NCI-H82 (cell line): Measurements from ENCODE around the gene ANP32B.

ENCODE experiments used
- DNase-seq: peaks from one replicate; lab custom pipeline; 2025; lab: John Stamatoyannopoulos, UW

The ANP32B gene

DNA sequence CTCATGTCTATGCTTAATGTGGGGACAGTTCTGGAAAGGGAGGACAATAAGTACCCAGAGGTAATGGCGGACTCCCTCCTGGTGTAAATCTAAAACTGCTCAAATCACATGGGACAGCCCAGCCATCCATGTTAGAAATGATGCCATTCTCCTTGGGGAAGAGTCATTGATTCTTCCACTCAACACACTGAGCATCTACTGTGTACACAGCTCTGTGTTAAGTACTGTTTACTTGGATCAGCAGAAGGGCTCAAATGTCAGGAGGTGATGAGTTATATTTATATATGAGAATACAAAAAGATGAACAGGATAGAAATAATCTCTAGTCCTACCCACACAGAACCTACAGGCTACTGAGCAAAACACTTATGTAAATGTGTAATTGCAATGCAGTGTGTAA, 41.6 kb downstream of the ANP32B start:
- DNase-seq, result no peak

DNA sequence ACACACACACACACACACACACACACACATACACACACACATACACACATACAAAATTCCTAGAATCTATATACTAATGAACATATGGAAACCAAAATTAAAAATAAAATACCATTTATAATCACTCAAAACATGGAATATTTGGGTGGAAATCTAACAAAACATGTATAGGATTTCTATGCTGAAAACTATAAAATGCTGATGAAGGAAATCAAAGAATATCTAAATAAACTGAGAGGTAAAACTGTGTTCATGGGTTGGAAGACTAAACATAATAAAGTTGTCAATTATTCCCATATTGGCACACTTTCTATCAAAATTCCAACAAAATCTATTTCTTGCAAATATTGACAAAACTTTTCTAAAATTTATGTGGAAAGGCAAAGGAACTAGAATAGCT, 48.0 kb downstream of the ANP32B start:
- no peak for DNase-seq

DNA sequence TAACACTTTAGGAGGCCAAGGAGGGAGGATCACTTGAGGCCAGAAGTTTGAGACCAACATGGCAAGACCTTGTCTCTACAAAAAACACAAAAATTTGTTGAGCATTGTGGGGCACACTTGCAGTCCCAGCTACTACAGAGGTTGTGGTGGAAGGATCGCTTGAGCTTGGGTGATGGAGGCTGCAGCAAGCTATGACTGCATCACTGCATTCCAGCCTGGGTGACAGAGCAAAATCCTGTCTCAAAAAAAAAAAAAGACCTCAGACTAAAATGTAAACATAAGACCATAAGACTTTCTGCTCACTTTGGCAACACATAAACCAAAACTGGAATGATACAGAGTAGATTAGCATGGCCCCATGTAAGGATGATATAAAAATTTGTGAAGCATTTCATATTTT, 48.8 kb downstream of the ANP32B start:
- no peak for DNase-seq

DNA sequence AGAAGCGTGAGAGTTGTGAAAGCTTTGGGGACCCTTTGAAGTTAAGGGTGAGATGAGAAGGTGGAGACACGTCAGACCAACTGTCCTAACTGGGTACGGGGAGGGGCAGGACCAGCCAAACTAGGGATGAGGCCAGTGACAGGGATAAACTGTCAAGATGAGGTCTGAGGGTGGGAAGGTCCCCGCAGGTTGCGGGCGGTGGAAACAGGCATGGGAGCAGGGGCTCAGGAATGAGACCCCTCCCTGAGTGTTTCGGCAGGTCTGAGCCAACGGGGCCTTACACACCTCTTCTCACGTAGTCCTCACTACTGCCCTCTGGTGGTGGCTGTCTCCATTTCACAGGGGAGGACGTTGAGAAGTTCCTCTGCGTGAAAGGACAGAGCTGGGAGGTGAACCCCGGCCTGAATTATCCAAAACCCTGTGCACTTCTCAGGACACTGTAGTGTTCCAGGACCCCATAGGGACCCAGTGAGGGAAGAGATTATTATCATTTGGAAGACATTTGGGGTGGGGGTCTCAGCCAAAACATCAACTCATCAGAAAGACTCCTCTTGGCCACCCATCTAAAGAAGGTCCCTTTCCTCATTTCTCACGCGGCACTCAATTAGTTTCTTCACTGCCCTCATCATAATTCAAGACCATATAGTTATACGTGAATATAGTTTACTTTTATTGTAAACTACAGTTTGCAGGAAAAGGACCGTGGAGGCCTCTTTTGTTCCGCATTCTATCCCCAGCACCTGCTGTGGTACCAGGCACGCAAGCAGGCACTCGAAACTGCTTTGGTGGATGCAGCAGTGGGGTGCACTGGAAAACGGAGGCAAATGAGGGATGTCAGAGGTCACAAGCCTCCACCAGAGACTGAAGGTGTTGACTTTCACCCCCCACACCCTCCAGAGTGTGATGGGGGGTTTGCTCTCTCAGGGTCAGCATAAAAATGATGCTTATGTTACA, 51.7 kb downstream of the ANP32B start:
- peak; percentile 88 for DNase-seq

DNA sequence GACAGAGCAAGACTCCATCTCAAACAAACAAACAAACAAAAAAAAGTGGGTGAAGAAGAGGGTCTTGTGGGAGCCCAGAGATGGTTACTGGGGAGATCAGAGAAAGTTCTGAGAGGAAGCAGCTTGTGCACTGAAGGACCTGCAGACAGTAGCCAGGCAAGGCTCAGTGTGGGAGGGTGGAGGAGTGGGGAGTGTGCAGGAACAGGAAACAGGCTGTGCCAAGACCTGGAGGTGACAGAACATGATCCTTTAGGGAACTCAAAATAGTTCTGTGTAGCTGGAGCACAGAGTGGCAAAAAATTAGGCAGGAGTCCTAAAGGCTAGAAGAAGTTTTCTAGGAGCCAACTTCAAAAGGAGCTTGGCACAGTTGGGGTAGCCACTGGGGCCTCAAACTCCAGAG, 54.2 kb downstream of the ANP32B start:
- no peak for DNase-seq

DNA sequence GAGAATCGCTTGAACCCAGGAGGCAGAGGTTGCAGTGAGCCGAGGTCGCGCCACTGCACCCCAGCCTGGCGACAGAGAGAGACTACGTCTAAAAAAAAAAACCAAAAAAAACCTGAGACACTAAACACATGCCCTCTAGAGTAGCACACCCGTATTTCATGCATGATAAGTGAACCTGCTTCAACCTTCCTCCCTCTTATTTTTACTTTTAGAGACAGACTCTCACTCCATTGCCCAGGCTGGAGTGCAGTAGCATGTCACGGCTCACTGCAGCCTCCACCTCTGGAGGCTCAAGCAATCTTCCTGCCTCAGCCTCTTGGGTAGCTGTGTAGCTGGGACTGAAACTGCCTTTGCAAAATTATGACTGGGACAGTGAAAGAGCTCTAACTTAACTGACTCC, 55.8 kb downstream of the ANP32B start:
- DNase-seq, result no peak

DNA sequence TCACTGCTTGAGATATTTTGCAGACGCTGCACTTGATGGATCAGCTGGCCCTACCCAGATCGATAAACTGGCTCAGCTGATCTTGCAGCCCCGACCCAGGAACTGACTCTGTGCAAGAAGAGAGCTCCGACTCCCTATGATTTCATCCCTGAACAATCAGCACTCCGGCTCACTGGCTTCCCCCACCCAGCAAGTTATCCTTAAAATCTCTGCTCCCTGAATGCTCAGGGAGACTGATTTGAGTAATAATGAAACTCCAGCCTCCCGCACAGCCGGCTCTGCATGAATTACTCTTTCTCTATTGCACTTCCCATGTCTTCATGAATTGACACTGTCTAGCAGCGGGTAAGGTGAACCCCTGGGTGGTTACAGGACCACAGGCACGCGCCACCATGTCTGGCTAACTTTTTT, 56.5 kb downstream of the ANP32B start:
- no peak for DNase-seq

DNA sequence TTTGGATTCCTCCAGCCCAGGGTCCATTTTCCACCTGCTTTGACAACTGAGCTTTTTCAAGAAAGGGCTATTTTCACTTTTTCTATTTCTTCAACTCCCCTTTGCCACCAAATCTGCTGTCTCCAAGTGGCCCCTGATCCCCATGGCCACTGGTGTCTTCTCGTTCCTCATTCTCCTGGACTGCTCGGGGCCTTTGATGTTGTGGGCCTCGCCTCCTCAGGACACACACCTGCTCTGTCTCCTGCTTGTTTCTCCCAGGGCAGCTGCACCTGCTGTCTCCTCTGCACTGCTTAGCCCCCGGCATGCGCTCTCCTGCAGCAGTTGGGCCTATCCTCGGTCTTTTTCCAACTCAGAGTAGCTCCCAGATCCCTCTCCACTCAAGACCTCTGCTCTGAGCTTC, 57.1 kb downstream of the ANP32B start:
- no peak for DNase-seq

DNA sequence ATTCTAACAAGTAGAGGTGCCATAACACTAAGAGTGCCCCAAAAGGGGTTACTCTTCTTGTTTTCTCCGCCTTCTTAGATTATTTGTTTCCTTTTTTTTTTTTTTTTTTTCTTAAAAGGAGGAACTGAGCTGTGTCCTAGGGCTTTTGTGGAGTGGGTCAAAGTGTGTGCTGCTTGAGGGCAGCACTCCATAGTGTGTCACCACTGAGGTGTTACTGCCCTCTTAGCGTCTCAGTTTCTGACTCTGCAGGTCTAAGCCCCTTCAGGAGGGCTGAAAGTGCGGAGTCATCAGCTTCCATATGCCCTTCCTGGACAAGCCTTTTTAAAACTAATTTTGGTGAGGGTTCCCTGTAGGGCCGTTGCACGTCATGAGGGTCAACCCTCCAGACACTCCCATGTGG, 60.8 kb downstream of the ANP32B start:
- no peak for DNase-seq

DNA sequence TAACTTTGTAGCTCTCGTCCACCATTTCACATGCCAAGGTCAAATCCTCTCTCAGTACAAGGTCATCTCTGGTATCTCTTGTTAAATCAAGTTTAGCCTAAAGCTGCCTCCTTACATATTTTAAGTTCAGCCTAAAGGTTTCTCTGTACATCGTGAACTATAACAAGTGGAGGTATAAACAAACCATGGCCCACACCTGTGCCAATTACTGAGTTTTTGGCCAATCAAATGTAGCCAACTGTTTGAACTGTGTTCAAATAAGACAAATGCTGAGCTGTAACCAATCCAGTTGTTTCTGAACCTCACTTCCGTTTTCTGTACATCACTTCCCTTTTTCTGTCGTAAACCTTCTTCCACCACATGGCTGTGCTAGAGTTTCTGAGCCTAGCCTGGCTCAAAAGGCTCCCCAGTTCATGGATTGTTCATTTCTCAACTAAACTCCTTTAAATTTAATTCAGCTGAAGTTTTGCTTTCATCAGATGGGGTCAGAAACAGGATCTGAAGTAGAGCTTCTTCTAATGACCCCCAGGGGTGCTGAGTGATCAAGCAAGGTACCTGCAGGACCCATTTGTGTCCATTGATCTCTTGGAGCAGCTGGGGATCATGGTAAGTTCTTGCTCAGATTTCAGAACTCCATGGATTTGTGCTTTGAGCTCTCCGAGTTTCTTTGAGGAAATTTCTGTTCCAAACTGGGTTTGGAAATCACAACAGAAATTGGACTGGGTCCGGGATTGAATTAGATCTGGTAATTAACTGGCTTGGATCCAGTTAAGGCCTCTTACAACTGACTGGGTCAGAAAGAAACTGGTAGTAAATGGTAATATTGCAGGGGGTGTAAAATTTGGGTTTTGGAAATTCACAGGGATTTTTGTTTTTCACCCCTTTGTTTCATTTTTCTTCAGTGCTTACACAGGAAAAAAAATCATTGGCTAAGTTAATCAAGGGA, 62.4 kb downstream of the ANP32B start:
- no peak for DNase-seq

DNA sequence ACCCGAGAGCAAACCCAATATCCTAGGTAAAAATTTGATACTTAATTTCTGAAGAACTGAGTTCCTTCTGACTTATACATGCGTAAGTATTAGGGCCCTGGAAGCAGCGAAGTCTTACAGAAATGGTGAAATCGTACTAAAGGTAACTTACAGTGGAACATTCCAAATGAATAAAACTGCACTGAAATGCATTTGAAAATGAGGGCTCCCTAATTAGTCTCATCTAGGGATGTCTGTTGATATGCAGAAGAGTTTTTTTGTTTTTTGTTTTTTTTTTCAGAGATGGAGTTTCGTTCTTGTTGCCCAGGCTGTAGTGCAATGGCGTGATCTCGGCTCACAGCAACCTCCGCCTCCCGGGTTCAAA, 63.0 kb downstream of the ANP32B start:
- no peak for DNase-seq

DNA sequence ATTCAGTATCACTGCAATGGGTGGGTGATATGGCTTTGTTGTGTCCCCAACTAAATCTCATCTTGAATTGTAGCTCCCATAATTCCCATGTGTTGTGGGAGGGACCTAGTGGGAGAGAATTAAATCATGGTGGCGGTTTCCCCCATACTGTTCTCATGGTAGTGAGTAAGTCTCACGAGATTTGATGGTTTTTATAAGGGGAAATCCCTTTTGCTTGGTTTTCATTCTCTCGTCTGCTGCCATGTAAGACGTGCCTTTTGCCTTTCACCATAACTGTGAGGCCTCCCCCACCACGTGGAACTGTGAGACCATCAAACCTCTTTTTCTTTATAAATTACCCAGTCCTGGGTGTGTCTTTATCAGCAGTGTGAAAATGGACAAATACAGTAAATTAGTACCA, 63.9 kb downstream of the ANP32B start:
- no peak for DNase-seq

DNA sequence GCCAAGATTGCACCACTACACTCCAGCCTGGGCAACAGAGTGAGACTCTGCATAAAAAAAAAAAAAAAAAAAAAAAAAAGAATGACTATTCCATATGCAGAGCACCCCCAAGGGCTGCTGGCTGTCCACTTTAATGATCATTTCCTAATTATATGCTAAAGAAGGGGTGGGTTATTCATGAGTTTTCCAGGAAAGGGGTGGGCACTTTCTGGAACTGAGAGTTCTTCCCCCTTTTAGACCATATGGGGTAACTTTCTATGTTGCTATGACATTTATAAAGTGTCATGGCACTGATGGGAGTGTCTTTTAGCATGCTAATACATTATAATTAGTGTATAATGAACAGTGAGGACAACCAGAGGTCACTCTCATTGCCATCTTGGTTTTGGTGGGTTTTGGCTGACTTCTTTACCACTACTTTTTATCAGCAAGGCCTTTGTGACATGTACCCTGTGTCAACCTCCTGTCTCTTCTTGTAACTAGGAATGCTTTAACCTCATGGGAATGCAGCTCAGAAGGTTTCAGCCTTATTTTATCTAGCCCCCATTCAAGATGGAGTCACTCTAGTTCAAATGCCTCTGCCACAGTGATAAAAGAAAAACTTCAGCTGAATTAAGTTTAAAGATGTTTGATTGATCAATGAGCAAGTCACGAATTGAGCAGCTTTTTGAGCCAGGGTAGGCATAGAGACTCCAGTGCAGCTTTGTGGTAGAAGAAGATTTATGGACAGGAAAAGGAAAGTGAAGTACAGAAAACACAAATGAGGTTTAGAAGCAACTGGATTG, 66.3 kb downstream of the ANP32B start:
- DNase-seq, result no peak

DNA sequence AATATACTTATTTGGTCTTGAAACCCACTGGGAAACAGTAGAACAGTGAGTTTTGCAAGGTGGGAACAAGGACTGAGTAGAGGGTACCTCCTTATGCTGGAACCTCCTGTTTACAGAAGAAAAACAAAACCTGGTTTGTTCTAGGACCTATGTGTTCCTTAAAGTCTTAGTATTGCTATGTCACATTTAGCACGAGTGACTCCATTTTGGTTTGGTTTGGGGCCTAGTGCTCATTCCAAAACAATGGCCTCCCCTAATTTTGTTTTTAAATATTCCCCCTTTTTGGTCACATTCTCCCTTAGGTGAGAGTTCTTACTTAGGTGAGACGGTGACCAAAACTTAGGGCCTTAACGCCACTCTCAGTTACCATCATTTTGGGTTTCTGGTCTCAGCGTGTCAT, 67.2 kb downstream of the ANP32B start:
- DNase-seq, result no peak

DNA sequence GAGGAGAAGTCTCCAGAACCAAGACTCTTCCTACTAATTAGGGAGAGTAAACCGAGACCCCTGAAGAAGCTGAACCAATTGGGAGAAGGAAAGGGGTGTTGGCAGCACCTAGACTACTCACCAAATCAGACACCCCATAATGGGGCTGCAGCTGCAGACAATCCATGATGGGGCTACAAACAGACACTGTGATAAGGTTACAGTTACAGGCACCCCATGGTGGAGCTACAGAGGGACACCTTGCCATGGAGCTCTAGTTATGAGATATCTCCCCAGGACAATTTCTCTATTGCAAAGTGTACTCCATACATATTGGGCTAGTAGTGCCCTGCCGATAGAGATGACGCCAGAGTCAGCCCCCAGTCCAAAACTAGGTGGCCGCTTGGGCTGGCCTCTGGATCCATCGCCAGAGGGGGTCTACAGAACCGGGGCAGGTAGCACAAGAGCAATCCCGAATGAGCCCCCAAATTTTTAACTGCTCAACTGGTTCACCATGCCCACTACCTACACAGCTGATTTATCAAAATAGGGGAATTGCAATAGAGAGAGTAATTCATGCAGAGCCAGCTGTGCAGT, 71.3 kb downstream of the ANP32B start:
- no peak for DNase-seq

DNA sequence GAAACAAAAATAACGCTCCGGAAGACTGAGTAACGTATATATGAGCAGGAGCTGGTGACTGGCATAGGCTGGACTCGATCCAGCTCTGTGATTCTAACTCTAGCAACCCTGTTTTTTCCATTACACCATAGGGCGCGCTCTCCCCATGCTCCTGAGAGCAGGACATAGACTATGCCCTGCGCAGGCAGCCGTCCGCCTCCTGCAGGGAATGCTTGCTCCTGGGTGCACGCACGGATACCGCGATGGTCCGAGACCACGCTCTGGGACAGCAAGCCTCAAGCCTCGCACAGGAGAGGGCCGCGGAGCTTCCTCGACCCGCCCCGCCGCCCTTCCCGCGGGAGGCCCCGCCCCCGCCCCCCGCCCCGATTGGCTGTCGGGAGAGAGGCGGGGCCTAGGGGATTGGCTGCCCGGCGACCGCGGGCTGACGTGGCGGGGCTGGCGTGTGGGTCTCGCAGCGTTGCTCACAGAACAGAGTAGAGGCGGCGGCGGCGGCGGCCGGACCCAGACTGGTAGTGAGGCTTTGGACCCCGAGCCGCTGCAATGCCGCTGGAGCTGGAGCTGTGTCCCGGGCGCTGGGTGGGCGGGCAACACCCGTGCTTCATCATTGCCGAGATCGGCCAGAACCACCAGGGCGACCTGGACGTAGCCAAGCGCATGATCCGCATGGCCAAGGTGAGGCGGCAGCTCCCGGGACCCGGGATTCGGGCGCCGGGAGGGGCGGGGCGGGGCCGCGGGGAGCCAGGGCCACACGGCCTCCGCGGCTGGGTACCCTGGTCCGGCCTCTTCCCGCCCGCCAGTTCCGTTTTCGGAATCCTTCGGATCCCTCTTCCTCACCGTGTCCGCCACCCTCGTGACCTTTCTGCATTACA, 73.4 kb downstream of the ANP32B start, which contains the start of gene NANS:
Gene NANS (plus strand): TSS at position 464 of the 869 bp plus-strand sequence. CDS start 77 bp downstream, at position 541.
- peak; percentile 94 for DNase-seq

DNA sequence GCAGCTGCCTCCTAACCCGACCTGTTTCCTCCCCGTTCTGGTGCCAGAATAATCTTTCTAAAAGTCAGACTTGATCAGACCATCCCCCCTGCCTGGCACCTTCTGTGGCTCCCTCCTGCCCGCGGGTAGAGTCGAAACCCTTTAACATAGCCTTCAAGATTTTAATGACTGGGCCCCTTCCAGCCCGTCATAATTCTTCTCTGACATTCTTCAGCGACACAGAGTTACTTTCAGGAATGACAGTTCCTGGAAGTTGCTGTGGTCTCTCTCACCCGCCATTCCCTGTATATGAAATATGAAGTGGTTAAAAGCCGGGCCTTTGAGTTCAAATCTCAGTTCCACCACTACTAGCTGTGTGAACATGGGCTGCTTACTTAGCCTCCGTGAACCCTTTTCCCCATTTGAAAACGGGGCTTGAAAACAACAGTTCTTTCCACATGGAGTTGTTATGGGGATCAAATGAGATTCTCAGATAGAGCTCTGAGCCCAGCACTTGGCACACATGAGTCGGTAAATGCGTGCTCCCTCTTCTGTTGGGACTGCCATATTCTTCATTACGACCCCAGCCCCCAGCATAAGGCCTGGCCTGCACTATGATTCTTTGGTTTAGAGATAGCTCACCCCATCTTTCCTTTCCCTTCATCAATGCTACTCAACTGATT, 74.1 kb downstream of the ANP32B start:
- DNase-seq, result peak; percentile 26

DNA sequence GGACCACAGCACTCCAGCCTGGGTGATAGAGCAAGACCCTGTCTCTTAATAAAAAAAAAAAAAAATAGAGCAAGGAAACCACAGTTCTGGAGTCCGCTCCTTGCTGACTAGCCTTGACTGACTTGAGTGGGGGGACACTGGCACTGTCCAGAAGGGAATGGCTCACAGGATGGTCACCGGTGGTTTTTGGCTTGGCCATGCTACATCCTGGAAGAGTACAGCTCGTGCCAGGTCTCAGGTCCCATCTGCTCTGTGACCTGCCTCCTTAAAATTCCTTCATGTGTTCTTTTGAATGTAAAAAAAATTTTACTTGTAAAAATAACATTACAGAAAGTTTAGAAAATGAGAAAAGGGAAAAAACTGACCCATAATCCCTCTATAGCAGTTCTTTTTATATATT, 79.0 kb downstream of the ANP32B start:
- no peak for DNase-seq

DNA sequence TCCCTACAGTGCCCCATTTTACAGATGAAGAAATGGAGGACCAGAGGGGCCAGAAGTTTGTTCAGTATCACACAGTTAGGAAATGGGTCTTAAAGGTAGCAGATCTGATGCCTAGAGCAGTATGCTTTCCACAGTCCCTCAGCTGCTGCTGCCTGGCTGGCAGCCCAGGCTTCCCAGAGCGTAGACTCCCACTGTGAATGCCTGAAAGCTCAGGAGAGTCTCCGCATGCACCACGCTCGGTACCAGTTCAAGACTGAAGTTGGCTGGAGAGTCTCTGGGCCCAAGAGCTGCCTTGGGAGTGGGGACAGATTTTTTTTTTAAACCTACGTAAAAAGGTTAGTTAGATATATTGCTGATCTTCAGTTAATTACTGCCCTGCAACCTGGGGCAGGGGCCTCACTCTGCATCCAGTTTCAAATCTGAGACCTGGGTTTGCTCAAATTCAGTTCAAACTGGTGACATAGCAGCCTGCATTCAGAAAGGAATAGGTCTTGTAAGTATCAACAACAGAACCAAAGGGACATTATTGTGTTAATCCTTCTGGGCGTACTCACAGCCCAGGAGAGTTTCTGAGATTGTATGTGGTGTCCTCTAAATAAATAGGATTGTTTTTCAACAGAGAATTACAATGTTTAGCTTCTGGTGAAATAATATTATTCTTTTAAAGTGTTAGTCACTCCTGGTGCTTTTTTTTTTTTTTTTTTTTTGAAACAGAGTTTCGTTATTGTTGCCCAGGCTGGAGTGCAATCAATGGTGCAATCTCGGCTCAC, 81.7 kb downstream of the ANP32B start:
- DNase-seq, result no peak
